ENCODE measurements around the gene PWWP2B.

DNA sequence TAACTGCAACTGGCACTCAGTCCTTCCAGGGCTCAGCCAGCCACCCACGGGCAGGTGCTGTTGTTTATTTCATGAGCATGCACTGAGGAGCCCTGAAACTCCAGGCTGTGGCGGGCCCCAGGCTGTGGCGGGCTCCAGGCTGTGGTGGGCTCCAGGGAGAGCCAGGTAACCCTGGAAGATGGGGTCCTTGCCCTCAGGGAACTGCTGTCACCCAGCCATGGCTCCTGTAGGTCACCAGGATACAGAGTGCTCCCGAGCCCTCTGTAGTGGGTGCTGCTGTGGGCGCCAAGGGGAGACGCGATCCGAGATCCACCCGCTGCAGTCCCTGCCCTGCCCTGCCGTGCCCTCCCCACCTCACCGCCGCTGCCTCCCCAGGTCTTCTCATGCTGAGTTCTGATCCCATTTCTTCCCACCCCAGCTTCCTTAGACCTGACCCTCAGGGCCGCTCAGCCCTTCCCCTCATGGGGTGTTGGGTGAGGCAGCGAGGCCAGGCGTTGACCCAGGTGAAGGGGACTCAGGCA, 35.4 kb upstream of the PWWP2B start:
- TF ChIP-seq, protein P1, sequence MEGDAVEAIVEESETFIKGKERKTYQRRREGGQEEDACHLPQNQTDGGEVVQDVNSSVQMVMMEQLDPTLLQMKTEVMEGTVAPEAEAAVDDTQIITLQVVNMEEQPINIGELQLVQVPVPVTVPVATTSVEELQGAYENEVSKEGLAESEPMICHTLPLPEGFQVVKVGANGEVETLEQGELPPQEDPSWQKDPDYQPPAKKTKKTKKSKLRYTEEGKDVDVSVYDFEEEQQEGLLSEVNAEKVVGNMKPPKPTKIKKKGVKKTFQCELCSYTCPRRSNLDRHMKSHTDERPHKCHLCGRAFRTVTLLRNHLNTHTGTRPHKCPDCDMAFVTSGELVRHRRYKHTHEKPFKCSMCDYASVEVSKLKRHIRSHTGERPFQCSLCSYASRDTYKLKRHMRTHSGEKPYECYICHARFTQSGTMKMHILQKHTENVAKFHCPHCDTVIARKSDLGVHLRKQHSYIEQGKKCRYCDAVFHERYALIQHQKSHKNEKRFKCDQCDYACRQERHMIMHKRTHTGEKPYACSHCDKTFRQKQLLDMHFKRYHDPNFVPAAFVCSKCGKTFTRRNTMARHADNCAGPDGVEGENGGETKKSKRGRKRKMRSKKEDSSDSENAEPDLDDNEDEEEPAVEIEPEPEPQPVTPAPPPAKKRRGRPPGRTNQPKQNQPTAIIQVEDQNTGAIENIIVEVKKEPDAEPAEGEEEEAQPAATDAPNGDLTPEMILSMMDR (IDR thresholded peaks at IDR 0.05; ENCODE audit: low read depth, low read length): no peak
- no peak for TF ChIP-seq EZH2phosphoT487 (IDR thresholded peaks at IDR 0.05; ENCODE audit: low read depth)
